Hippocampal formation (tissue), 2 donors: ENCODE data around the gene SPTSSB.

ENCODE experiments used
- DNase-seq, 2 donors: peaks; one replicate each; lab custom pipeline; 2025; lab: John Stamatoyannopoulos, UW

SPTSSB gene, protein sequence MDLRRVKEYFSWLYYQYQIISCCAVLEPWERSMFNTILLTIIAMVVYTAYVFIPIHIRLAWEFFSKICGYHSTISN

GRCh38 chr3:161371441-161372320, at the start of gene SPTSSB:
Gene SPTSSB (minus strand): TSS chr3:161371517. CDS start chr3:161346323, 25,194 bp downstream.
- peak in 1 of 2 donors; percentile 48 for DNase-seq

DNA sequence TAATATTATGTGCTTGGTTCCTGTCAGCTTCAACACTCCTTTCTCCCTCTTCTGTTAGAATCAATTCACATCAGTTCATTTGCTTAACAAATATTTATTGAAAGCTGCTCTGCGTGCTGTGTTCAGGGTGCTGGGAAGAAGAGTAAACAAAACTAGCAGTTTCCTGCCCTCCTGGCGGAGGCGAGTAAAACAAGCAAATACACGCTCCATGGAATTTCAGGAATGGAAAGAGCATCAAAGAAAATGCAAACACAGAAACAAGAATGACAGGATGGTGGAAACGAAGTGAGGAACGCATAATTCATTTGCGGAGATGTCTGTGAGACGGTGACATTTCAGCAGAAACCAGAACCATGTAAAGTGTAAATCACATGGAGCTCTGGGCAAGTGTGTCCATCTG, 49.4 kb upstream of the SPTSSB start:
- DNase-seq: no peak

- no peak for DNase-seq
Observed at GRCh38 chr3:161419555-161420333, 48.4 kb upstream of the SPTSSB start.

DNA sequence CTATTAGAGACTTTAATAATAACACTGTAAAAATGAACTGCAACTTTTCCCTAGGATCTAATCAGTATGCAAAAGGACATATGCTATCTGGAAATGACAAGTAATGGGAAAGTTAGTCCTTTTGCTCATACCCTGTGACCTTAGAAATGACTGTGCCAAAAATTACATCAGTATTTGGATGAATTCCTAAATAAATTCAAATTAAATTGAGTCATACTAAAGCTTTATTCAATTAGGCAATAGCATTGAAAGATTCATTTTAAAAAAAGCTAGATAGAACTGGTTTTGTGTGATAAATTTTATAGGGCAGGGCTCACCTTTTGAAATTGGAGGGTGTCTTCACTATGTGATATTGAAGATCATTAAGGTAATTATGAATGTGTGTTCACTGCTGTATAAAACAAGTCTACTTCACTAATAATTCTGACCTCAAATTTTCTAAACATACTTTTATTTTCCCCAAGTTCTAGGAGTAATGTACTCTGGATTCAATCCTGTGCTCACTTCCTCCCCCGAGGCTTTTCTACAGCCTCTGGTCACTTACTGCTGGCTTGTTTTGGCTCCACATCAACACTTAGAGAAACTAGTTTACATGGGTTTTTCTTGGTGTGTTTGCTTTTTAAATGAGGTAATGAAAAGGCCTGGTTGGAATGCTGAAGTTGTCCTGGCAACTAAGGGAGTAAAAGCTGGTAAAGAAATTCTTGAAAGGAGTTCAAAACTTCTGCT, 44.4 kb upstream of the SPTSSB start:
- no peak for DNase-seq

GRCh38 chr3:161414907-161415306, 43.6 kb upstream of the SPTSSB start:
- no peak for DNase-seq

- DNase-seq: no peak
Observed at GRCh38 chr3:161413855-161414210, 42.5 kb upstream of the SPTSSB start.

DNA sequence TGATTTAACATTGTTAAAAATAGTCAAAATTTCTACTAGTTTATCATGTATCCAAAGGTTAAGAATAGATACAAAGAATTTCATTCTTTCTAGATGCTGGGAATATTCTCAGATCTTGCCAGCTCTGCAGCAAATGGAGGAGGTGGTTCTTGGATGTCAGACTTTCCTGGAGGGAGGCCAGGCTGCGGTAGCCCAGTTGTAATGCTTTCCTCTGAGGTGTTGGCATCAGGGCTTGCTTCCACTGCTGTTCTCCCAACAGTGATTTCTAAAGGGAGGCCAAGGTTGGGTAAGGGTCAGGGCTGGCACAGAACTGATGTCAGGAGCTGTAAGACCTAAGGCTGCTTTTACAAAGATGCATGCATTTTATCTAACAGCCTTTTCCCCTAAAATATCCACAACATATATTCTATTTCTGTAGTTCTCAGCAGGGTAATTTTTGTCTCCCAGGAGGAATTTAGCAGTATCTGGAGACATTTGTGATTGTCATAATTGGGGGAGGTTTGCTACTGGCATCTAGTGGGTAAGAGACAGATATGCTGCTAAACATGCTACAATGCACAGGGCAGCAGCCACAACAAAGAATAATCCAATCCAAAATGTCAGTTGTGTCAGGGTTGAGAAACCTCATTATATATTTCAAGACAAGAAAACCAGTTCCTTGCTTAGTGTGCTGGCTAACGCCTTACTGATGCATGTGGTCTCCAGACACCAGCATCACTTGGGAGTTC, 42.0 kb upstream of the SPTSSB start:
- DNase-seq: peak in 1 of 2 donors; percentile 40

GRCh38 chr3:161412123-161412522, 40.8 kb upstream of the SPTSSB start:
- no peak for DNase-seq

DNA sequence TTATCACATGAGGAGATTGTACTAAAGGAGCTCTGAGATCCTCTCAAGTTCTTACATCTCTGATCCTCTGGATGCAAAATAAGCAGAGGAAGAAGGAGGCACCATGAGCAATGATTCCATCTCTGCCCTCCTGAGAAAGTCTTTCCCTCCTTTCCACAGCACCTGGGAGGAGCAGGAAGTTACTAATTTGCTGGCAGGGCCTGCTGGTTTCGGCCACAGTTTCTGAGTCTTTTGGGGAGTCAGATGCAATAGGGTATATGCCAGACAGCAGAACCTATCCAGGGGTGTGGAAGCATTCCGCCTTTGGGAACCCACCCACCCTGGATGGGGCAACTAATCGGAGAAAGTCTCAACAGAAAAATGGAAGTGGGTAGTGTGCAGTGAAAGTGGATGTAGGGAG, 38.5 kb upstream of the SPTSSB start:
- no peak for DNase-seq

- peak; percentile 7 to 17 for DNase-seq
Observed at GRCh38 chr3:161409069-161409468, 37.8 kb upstream of the SPTSSB start.

DNA sequence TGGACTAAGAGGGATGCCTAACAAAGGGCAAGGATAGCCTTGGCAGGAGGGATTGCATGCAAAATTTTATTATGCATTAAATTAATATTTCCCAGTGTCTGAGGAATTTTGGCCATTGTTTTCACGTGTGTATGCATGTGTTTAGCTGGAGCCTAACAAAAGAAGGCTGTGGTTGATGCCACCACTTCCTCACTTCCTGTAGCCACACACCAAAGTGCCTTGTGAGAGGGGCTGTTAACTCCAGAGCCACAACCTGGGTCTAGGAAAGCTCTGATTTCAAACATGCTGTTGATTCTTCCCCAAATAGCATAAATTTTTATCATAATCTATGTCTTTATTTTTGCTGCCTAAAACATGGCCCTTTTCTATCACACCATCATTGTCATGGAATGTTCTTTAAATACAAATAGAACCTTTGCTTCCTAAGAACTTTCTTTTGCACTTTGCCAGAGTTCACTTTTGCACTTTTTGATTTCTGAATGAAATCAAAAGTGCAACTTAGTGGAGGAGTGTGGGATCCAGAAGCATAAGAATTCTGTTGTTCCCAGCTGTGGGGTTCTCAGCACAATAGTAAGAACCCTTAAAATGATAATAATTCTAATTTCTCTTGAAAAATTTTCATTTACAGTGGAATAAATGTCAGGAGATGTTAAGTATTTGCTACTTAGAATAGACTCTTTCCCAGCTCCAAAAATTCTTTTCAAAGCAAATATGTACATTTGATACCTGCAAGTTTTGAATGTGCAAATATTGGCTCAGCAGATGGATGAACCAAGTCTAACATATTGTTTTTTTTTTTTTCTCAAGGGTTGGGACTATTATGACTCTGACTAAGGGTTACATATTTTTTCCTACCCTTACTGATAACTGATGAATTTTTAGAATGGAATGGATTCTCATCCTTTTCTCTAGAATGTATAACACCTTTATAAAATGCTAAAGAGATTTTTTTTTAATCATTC, 35.6 kb upstream of the SPTSSB start:
- DNase-seq: no peak

- no peak for DNase-seq
Observed at GRCh38 chr3:161405836-161406235, 34.5 kb upstream of the SPTSSB start.

GRCh38 chr3:161405087-161405486, 33.8 kb upstream of the SPTSSB start:
- no peak for DNase-seq

GRCh38 chr3:161403251-161403650, 31.9 kb upstream of the SPTSSB start:
- DNase-seq: no peak

- no peak for DNase-seq
Observed at GRCh38 chr3:161401389-161401788, 30.1 kb upstream of the SPTSSB start.

GRCh38 chr3:161400650-161401049, 29.3 kb upstream of the SPTSSB start:
- DNase-seq: no peak

- no peak for DNase-seq
Observed at GRCh38 chr3:161395115-161396012, 24.0 kb upstream of the SPTSSB start.

DNA sequence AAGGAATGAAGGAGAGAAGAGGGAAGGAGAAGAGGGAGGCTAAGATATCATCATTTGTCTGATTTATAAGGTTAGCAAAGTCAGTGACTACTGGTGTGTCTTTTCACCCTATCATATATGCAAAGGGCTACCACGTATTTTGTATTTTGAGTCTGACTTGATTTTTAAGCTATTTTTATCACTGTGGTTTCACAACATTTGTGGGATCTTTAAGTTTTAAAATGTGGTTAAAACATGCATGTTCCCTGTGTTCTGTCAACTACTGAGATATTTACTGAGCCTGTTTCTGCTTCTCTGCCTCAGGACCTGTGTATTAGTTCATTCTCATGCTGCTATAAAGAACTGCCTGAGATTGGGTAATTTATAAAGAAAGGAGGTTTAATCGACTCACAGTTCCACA, 22.5 kb upstream of the SPTSSB start:
- DNase-seq: no peak

DNA sequence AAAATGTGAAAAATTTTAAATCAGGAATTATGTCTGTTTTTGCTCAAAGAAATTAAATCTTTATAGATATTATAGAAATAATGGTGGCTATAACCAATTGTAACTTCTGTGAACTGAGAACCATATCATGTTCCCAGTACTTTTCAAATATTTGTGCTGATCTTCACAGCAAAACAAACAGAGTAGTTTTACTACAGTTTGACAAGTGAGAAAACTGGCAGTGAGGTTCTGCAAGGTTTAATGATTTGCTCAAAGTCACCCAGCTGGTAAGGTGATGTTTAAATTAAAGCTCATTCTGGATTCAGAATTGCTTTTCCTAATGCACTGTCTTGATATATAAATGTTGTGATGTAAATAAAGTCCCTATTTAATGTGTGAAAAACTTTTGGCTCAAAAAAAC, 22.0 kb upstream of the SPTSSB start:
- no peak for DNase-seq
